Tibial nerve (tissue), 4 donors: ENCODE data around the gene DTYMK. TPM values are rescaled to one million over a fixed set of nuclear protein-coding genes. Genes with fewer than 3 reads are reported as not detected.

Source experiments
- DNase-seq, 2 donors: peaks; one replicate each; pipeline ENCODE4 v3.0.0-alpha.2; 2019; ENCODE audit warnings: low spot score in 2 of 2
- H3K27ac ChIP-seq, 4 donors: fragments of 200-600 bp; sonication (generic) in 3 of 4; one replicate each; pipeline ENCODE4 v1.5.1; 2017 to 2019; ENCODE audit warnings: mild to moderate bottlenecking in 1 of 4
- H3K27me3 ChIP-seq, 2 donors: fragments of 200-600 bp; sonication (generic) in 1 of 2; one replicate each; pipeline versions ENCODE4 v1.5.1 to v1.6.0; 2017 to 2019
- H3K36me3 ChIP-seq, 3 donors: fragments of 200-600 bp; sonication (generic); one replicate each; pipeline ENCODE4 v1.5.1; 2018 to 2019
- H3K4me1 ChIP-seq, 4 donors: fragments of 200-600 bp; sonication (generic) in 3 of 4; one replicate each; pipeline ENCODE4 v1.5.1; 2017 to 2019
- H3K4me3 ChIP-seq, 4 donors: fragments of 200-600 bp; sonication (generic) in 3 of 4; one replicate each; pipeline ENCODE4 v1.5.1; 2017 to 2019; ENCODE audit warnings: mild to moderate bottlenecking in 1 of 4, moderate library complexity in 1 of 4
- H3K9me3 ChIP-seq, 4 donors: fragments of 200-600 bp; sonication (generic) in 3 of 4; one replicate each; pipeline ENCODE4 v1.5.1; 2017 to 2019
- CTCF ChIP-seq, 5 experiments: fragments of 200-600 bp in 3 of 5; fragments of 450-650 bp in 2 of 5; sonication (generic) in 3 of 5; IDR thresholded peaks; one replicate each; pipeline ENCODE4 v1.5.1; 2016 to 2019; ENCODE audit warnings: antibody characterized with exemption in 5 of 5, mild to moderate bottlenecking in 3 of 5, moderate library complexity in 2 of 5
- EP300 ChIP-seq, 2 donors: sonication (generic); formaldehyde crosslinking; IDR thresholded peaks; one replicate each; pipeline ENCODE4 v1.6.1; 2017; ENCODE audit warnings: antibody characterized with exemption in 2 of 2, mild to moderate bottlenecking in 1 of 2
- POLR2A ChIP-seq, 2 donors: fragments of 450-650 bp; IDR thresholded peaks; one replicate each; pipeline ENCODE4 v1.6.1; 2017; ENCODE audit warnings: antibody characterized with exemption in 2 of 2, mild to moderate bottlenecking in 2 of 2, moderate library complexity in 2 of 2
- WGBS, 2 donors: methylation state at CpG; one replicate each; pipeline ENCODE4 v1.1.5; 2018; 5-methylcytosine and 5-hydroxymethylcytosine counted together
- total RNA-seq, 4 donors: library from RNA; depleted of rRNA; stranded (reverse); fragments of >200 nt; gene quantifications; one replicate each; pipeline ENCODE4 v1.1.0, GENCODE V29; 2016

The DTYMK gene
- total RNA-seq, 4 donors from 2014 or later: 20.5 to 35.4 (median 21.3) TPM

GRCh38 chr2:241640165-241640795 lies 46.3 kb downstream of the DTYMK start:
- 85% methylated on average over 8 of the region's 8 CpGs for WGBS, 2 donors
- TF ChIP-seq EP300 (IDR thresholded peaks at IDR 0.05): no peak
- TF ChIP-seq POLR2A (IDR thresholded peaks at IDR 0.05): no peak
- TF ChIP-seq CTCF (IDR thresholded peaks at IDR 0.05): no peak
- DNase-seq: no peak
- Histone ChIP-seq H3K4me1 (peaks cover 0 to 56% (median 27%) of the 10 kb centered on the region in 4 donors), H3K9me3 (no peaks in the 10 kb centered on the region), H3K4me3 (no peak overlapping the region), H3K27ac (no peak overlapping the region), H3K27me3 (no peaks in the 10 kb centered on the region), H3K36me3 (peaks cover 0 to 9% (median 0%) of the 10 kb centered on the region in 3 donors)

- H3K27ac ChIP-seq: peak overlapping the region in 1 of 4 donors; percentile 12
- peaks cover 0 to 65% (median 28%) of the 10 kb centered on the region in 4 donors for H3K4me1 ChIP-seq
- no peak for TF ChIP-seq CTCF (IDR thresholded peaks at IDR 0.05)
- no peak for TF ChIP-seq EP300 (IDR thresholded peaks at IDR 0.05)
- no peak for TF ChIP-seq POLR2A (IDR thresholded peaks at IDR 0.05)
- no peaks in the 10 kb centered on the region for H3K27me3 ChIP-seq
- H3K36me3 ChIP-seq: peaks cover 0 to 2% (median 0%) of the 10 kb centered on the region in 3 donors
- no peaks in the 10 kb centered on the region for H3K9me3 ChIP-seq
- H3K4me3 ChIP-seq: peak overlapping the region in 1 of 4 donors; percentile 93
- no peak for DNase-seq
- WGBS, 2 donors: 82 to 87% methylated on average over 7 of the region's 7 CpGs
Measured at GRCh38 chr2:241639385-241639784, 47.2 kb downstream of the DTYMK start.

DNA sequence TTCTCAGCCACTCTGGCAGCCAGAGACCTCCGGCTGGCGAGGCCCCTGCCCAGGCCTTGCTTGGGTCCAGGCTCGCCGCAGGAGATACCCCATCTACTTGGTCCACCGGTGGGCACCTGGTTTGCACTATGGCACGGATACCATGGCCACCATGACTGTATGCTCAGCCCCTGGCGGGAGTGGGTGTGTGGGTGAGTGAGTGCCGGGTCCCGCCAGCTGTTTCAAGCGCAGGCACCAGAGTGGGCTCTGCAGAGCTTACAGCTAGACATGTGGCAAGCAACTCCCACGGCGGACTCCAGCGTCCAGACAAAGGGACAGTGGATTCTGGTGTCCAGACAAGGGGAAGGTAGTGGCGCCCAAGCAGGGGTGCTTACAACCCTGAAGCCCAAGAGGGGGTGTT lies 47.7 kb downstream of the DTYMK start:
- TF ChIP-seq POLR2A (IDR thresholded peaks at IDR 0.05) (no peak), CTCF (IDR thresholded peaks at IDR 0.05) (no peak), EP300 (IDR thresholded peaks at IDR 0.05) (no peak)
- peaks cover 0 to 67% (median 28%) of the 10 kb centered on the region in 4 donors for H3K4me1 ChIP-seq
- H3K4me3 ChIP-seq: peak overlapping the region in 2 of 4 donors; percentile 66 to 93

GRCh38 chr2:241637795-241638660 lies 48.6 kb downstream of the DTYMK start:
- TF ChIP-seq EP300 (IDR thresholded peaks at IDR 0.05): no peak
- no peak for TF ChIP-seq CTCF (IDR thresholded peaks at IDR 0.05)
- no peak for TF ChIP-seq POLR2A (IDR thresholded peaks at IDR 0.05)
- Histone ChIP-seq H3K27ac (peak overlapping the region; percentile 96 to 100 (median 98)), H3K36me3 (peaks cover 0 to 10% (median 0%) of the 10 kb centered on the region in 3 donors), H3K4me1 (peaks cover 0 to 67% (median 28%) of the 10 kb centered on the region in 4 donors), H3K4me3 (peak overlapping the region; percentile 66 to 96 (median 84)), H3K27me3 (no peaks in the 10 kb centered on the region), H3K9me3 (no peaks in the 10 kb centered on the region)
- DNase-seq: no peak
- 1 to 2% methylated on average over 34 to 39 of the region's 67 CpGs for WGBS, 2 donors

More for the DNA sequence above, 47.7 kb downstream of the DTYMK start:
- 92 to 93% methylated on average over 10 to 14 of the region's 14 CpGs for WGBS, 2 donors
- Histone ChIP-seq H3K27me3 (no peaks in the 10 kb centered on the region), H3K27ac (peak overlapping the region in 1 of 4 donors; percentile 12), H3K9me3 (no peaks in the 10 kb centered on the region), H3K36me3 (peaks cover 0 to under 1% (median 0%) of the 10 kb centered on the region in 3 donors)
- no peak for DNase-seq
